Measurements from ENCODE around the gene MRPS9. TPM values are rescaled to one million over a fixed set of nuclear protein-coding genes. Genes with fewer than 3 reads are reported as not detected.

The MRPS9 gene
- total and polyA plus RNA-seq, 2 of the 13 experiments (the other 11 are each of a cell fraction or from before 2014, with no cell fraction given): 31.2 to 91.8 TPM

DNA sequence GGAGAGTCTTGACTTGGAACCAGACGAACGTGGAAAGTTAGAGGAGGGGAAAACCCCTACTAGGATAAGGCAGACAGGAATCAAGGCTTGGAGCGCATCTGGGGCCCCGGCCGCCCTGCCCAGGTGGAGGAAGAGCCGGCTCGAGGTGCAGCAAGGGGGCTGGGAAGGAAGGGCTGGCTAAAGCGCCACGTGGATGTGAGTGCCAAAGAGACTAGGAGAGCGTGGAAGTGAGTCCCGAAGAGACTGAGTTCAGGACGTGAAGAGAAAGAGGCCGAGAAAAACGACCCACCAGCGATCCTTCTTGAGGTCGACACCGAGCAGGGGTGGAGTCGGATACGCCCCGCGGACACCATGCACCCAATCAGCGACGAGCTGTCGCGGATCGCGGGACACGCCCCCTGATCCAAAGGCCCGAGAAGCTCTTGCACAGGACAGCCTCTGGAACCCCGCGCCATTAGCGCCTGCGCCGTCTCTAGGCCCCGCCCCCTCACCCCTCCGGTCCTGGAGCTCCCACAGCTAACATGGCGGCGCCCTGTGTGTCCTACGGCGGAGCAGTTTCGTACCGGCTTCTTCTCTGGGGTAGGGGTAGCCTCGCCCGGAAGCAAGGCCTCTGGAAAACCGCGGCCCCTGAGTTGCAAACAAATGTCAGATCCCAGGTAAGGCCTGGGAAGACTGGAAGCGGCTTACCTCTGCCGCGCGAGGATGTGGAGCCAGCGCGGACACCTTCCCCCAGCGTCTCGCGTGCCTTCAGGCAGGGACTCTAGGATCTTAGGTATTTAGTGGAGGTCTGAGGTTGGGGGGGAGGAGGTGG lies at the start of gene MRPS9 (continued):
- TF ChIP-seq TCF12 (IDR thresholded peaks at IDR 0.05) (no peak), TCF12 (CRISPR knock-in tag; IDR thresholded peaks at IDR 0.05) (peak; percentile 84; the same call in 1 of the 2 replicates), ZNF18 (CRISPR knock-in tag; IDR thresholded peaks at IDR 0.05; ENCODE audit: insufficient replicate concordance) (peak; percentile 30), NCOA1 (CRISPR knock-in tag; IDR thresholded peaks at IDR 0.05) (peak; percentile 38; the same call in 1 of the 2 replicates), ARID2 (CRISPR knock-in tag; IDR thresholded peaks at IDR 0.05; ENCODE audit: borderline replicate concordance) (peak; percentile 85), ZNF557 (CRISPR knock-in tag; IDR thresholded peaks at IDR 0.05) (0 out of 2 replicates have a peak, but pooled peaks have one; percentile 32), SAP130 (CRISPR knock-in tag; IDR thresholded peaks at IDR 0.05; ENCODE audit: low read depth) (peak; percentile 79), HOXA5 (CRISPR knock-in tag; IDR thresholded peaks at IDR 0.05) (peak; percentile 79), ZFP36L1 (CRISPR knock-in tag; IDR thresholded peaks at IDR 0.05) (no peak; the same call in 1 of the 2 replicates), ETV5 (CRISPR knock-in tag; IDR thresholded peaks at IDR 0.05; ENCODE audit: borderline replicate concordance) (no peak), ZNF350 (CRISPR knock-in tag; IDR thresholded peaks at IDR 0.05; ENCODE audit: borderline replicate concordance, low read depth) (peak; percentile 91), USF2 (IDR thresholded peaks at IDR 0.05; ENCODE audit: low read depth, low read length) (no peak), USF2 (CRISPR knock-in tag; IDR thresholded peaks at IDR 0.05; ENCODE audit: borderline replicate concordance) (peak; percentile 10; the same call in 1 of the 2 replicates), ZSCAN31 (CRISPR knock-in tag; IDR thresholded peaks at IDR 0.05; ENCODE audit: low read depth) (peak; percentile 84), SETDB1 (CRISPR knock-in tag; IDR thresholded peaks at IDR 0.05; ENCODE audit: borderline replicate concordance) (no peak), ZNF749 (CRISPR knock-in tag; IDR thresholded peaks at IDR 0.05; ENCODE audit: borderline replicate concordance) (peak; percentile 67; the same call in 1 of the 2 replicates), NR1H2 (CRISPR knock-in tag; IDR thresholded peaks at IDR 0.05; ENCODE audit: borderline replicate concordance, low read depth) (peak; percentile 24; the same call in 1 of the 2 replicates), GATAD1 (CRISPR knock-in tag; IDR thresholded peaks at IDR 0.05) (peak; percentile 80), ZNF333 (CRISPR knock-in tag; IDR thresholded peaks at IDR 0.05; ENCODE audit: borderline replicate concordance) (peak; percentile 96), MTERF4 (CRISPR knock-in tag; IDR thresholded peaks at IDR 0.05) (peak; percentile 68; the same call in 1 of the 2 replicates)
- TF ChIP-seq, protein P1, sequence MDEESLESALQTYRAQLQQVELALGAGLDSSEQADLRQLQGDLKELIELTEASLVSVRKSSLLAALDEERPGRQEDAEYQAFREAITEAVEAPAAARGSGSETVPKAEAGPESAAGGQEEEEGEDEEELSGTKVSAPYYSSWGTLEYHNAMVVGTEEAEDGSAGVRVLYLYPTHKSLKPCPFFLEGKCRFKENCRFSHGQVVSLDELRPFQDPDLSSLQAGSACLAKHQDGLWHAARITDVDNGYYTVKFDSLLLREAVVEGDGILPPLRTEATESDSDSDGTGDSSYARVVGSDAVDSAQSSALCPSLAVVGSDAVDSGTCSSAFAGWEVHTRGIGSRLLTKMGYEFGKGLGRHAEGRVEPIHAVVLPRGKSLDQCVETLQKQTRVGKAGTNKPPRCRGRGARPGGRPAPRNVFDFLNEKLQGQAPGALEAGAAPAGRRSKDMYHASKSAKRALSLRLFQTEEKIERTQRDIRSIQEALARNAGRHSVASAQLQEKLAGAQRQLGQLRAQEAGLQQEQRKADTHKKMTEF (CRISPR knock-in tag; IDR thresholded peaks at IDR 0.05): peak; percentile 65; the same call in 1 of the 2 replicates
- TF ChIP-seq, protein P2, sequence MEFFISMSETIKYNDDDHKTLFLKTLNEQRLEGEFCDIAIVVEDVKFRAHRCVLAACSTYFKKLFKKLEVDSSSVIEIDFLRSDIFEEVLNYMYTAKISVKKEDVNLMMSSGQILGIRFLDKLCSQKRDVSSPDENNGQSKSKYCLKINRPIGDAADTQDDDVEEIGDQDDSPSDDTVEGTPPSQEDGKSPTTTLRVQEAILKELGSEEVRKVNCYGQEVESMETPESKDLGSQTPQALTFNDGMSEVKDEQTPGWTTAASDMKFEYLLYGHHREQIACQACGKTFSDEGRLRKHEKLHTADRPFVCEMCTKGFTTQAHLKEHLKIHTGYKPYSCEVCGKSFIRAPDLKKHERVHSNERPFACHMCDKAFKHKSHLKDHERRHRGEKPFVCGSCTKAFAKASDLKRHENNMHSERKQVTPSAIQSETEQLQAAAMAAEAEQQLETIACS (CRISPR knock-in tag; IDR thresholded peaks at IDR 0.05): no peak

All from HepG2 (cell line).